IPS DF 6.9 (cell line): ENCODE data around the gene ZNF485.
"Not testable (repeated sequence)": the region's sequence is repeated elsewhere in the genome, so short reads cannot be mapped to it uniquely, and the experiment has no call there.

ENCODE experiments used
- DNase-seq: peaks from one replicate; pipeline ENCODE4 v3.0.0-alpha.2; 2013; ENCODE audit warnings: low read depth, low spot score
- H3K27ac ChIP-seq: one replicate; pipeline ENCODE4 v1.5.1; 2013; ENCODE audit warnings: low read length, control low read depth
- H3K27me3 ChIP-seq: 2 replicates; pipeline ENCODE4 v1.6.1; 2013; ENCODE audit warnings: mild to moderate bottlenecking, low read length; ENCODE audit not compliant: control insufficient read depth, insufficient read depth
- H3K36me3 ChIP-seq: 2 replicates; pipeline ENCODE4 v1.6.1; 2013; ENCODE audit warnings: low read length; ENCODE audit not compliant: control insufficient read depth, insufficient read depth
- H3K4me1 ChIP-seq: 2 replicates; pipeline ENCODE4 v1.6.1; 2013; ENCODE audit warnings: low read length; ENCODE audit not compliant: control insufficient read depth, insufficient read depth
- H3K4me3 ChIP-seq: 2 replicates; pipeline ENCODE4 v1.5.1; 2013; ENCODE audit warnings: mild to moderate bottlenecking, low read length
- H3K9me3 ChIP-seq: 2 replicates; pipeline ENCODE4 v1.6.1; 2013; ENCODE audit warnings: low read length, inconsistent platforms; ENCODE audit not compliant: control insufficient read depth, insufficient read depth
- WGBS: extraction: QIAGEN DNeasy Blood & Tissue Kit; methylation state at CpG from one replicate; pipeline ENCODE4 v1.1.7; 2013; ENCODE audit warnings: mixed read lengths, missing lambda C conversion rate; ENCODE audit not compliant: insufficient read length, insufficient coverage; 5-methylcytosine and 5-hydroxymethylcytosine counted together

ZNF485 gene

GRCh38 chr10:43584051-43584450 lies 22.2 kb upstream of the ZNF485 start:
- no peaks in the 10 kb centered on the region for H3K36me3 ChIP-seq
- WGBS: no CpG with 5 or more reads among the region's 4 CpGs
- H3K4me1 ChIP-seq: no peaks in the 10 kb centered on the region; the same call in 1 of the 2 replicates
- no peak overlapping the region for H3K27ac ChIP-seq
- no peaks in the 10 kb centered on the region for H3K9me3 ChIP-seq
- no peak overlapping the region for H3K4me3 ChIP-seq
- DNase-seq: no peak
- no peaks in the 10 kb centered on the region for H3K27me3 ChIP-seq

- H3K27me3 ChIP-seq: no peaks in the 10 kb centered on the region
- no peaks in the 10 kb centered on the region for H3K36me3 ChIP-seq
- H3K9me3 ChIP-seq: no peaks in the 10 kb centered on the region
- H3K4me1 ChIP-seq: no peaks in the 10 kb centered on the region; the same call in 1 of the 2 replicates
- H3K4me3 ChIP-seq: no peak overlapping the region
- no peak overlapping the region for H3K27ac ChIP-seq
- no CpG with 5 or more reads among the region's 5 CpGs for WGBS
- DNase-seq: no peak
These were observed 21.2 kb upstream of the ZNF485 start for GRCh38 chr10:43585046-43585445.

GRCh38 chr10:43585981-43586729 lies 20.1 kb upstream of the ZNF485 start:
- WGBS: no CpG with 5 or more reads among the region's 9 CpGs
- Histone ChIP-seq H3K36me3 (no peaks in the 10 kb centered on the region), H3K4me3 (no peak overlapping the region), H3K4me1 (no peaks in the 10 kb centered on the region; the same call in 1 of the 2 replicates), H3K27me3 (no peaks in the 10 kb centered on the region), H3K27ac (no peak overlapping the region), H3K9me3 (no peaks in the 10 kb centered on the region)
- DNase-seq: no peak

GRCh38 chr10:43586730-43587115 lies 19.5 kb upstream of the ZNF485 start:
- H3K9me3 ChIP-seq, H3K27ac ChIP-seq, H3K36me3 ChIP-seq, H3K4me3 ChIP-seq, DNase-seq, H3K27me3 ChIP-seq, H3K4me1 ChIP-seq: not testable (repeated sequence)
- no CpG with 5 or more reads among the region's 3 CpGs for WGBS

- no CpG with 5 or more reads among the region's 5 CpGs for WGBS
These were observed 14.8 kb upstream of the ZNF485 start for GRCh38 chr10:43591303-43591904.

GRCh38 chr10:43594944-43595589 lies 11.2 kb upstream of the ZNF485 start:
- no peaks in the 10 kb centered on the region for H3K4me1 ChIP-seq
- H3K9me3 ChIP-seq: 0 out of 2 replicates have a peak, but pooled peaks cover 2% of the 10 kb centered on the region
- no peak for DNase-seq
- H3K36me3 ChIP-seq: no peaks in the 10 kb centered on the region
- H3K4me3 ChIP-seq: no peak overlapping the region
- H3K27me3 ChIP-seq: no peaks in the 10 kb centered on the region
- WGBS: no CpG with 5 or more reads among the region's 8 CpGs
- H3K27ac ChIP-seq: no peak overlapping the region

More at GRCh38 chr10:43591303-43591904, 14.8 kb upstream of the ZNF485 start:
- no peaks in the 10 kb centered on the region for H3K36me3 ChIP-seq
- no peak for DNase-seq
- no peak overlapping the region for H3K4me3 ChIP-seq
- H3K27ac ChIP-seq: no peak overlapping the region
- H3K9me3 ChIP-seq: 0 out of 2 replicates have a peak, but pooled peaks cover 2% of the 10 kb centered on the region
- no peaks in the 10 kb centered on the region for H3K27me3 ChIP-seq
- H3K4me1 ChIP-seq: no peaks in the 10 kb centered on the region

GRCh38 chr10:43595739-43596298 lies 10.4 kb upstream of the ZNF485 start:
- H3K9me3 ChIP-seq: 0 out of 2 replicates have a peak, but pooled peaks cover 2% of the 10 kb centered on the region

GRCh38 chr10:43596546-43596945 lies 9.7 kb upstream of the ZNF485 start:
- H3K9me3 ChIP-seq: 0 out of 2 replicates have a peak, but pooled peaks cover 2% of the 10 kb centered on the region
- H3K4me3 ChIP-seq: no peak overlapping the region
- no peaks in the 10 kb centered on the region for H3K36me3 ChIP-seq
- DNase-seq: no peak
- no peak overlapping the region for H3K27ac ChIP-seq
- H3K27me3 ChIP-seq: no peaks in the 10 kb centered on the region
- no peaks in the 10 kb centered on the region for H3K4me1 ChIP-seq
- WGBS: no CpG with 5 or more reads among the region's 4 CpGs

More at GRCh38 chr10:43595739-43596298, 10.4 kb upstream of the ZNF485 start:
- no peak for DNase-seq
- Histone ChIP-seq H3K36me3 (no peaks in the 10 kb centered on the region), H3K27ac (no peak overlapping the region), H3K27me3 (no peaks in the 10 kb centered on the region), H3K4me3 (no peak overlapping the region), H3K4me1 (no peaks in the 10 kb centered on the region)
- no CpG with 5 or more reads among the region's 7 CpGs for WGBS

- Histone ChIP-seq H3K27ac (no peak overlapping the region), H3K27me3 (no peaks in the 10 kb centered on the region), H3K4me3 (no peak overlapping the region), H3K4me1 (no peaks in the 10 kb centered on the region), H3K9me3 (peaks cover 2% of the 10 kb centered on the region), H3K36me3 (no peaks in the 10 kb centered on the region)
- no peak for DNase-seq
- no CpG with 5 or more reads among the region's 2 CpGs for WGBS
These were observed 7.8 kb upstream of the ZNF485 start for GRCh38 chr10:43598446-43598845.

- no peak overlapping the region for H3K27ac ChIP-seq
- H3K27me3 ChIP-seq: no peaks in the 10 kb centered on the region
- H3K36me3 ChIP-seq: no peaks in the 10 kb centered on the region
- no CpG with 5 or more reads among the region's 2 CpGs for WGBS
- peaks cover 2% of the 10 kb centered on the region for H3K9me3 ChIP-seq
- no peaks in the 10 kb centered on the region for H3K4me1 ChIP-seq
- H3K4me3 ChIP-seq: no peak overlapping the region
- DNase-seq: no peak
These were observed 6.9 kb upstream of the ZNF485 start for GRCh38 chr10:43599333-43599732.
